Ecto neural progenitor cell (in vitro differentiated cells): Measurements from ENCODE around the gene ABCD4.
A peak's percentile ranks its signal among the peaks of the same experiment; 100 is the strongest.
"Not testable (repeated sequence)": the region's sequence is repeated elsewhere in the genome, so short reads cannot be mapped to it uniquely, and the experiment has no call there.

Source experiments
- DNase-seq: peaks from one replicate; pipeline ENCODE4 v3.0.0-alpha.2; 2018; ENCODE audit warnings: low spot score

Gene ABCD4

GRCh38 chr14:74302634-74303569 lies at the start of gene ABCD4:
ABCD4 (minus strand) TSS chr14:74302934; CDS start chr14:74302912, 22 bp downstream.
- DNase-seq, result peak; percentile 97

DNA sequence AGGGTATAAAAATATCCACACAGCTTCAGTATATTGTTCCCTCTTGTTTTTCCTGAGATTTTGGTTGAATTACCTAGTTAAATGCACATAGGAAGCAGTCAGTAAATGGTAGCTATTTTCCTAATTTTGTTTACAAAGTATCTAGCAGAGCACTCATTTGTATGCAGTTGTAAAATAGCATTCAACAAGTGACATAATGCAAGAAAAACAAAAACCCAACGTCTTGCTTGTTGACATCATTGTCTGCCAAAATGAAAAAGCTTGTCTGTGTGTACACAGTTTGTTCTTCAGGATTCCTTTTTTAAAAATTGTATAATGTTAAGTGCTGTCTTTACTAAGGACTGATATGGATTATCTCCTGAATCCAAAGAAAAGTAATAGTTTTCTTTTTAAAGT lies 48.2 kb upstream of the ABCD4 start:
- no peak for DNase-seq

DNA sequence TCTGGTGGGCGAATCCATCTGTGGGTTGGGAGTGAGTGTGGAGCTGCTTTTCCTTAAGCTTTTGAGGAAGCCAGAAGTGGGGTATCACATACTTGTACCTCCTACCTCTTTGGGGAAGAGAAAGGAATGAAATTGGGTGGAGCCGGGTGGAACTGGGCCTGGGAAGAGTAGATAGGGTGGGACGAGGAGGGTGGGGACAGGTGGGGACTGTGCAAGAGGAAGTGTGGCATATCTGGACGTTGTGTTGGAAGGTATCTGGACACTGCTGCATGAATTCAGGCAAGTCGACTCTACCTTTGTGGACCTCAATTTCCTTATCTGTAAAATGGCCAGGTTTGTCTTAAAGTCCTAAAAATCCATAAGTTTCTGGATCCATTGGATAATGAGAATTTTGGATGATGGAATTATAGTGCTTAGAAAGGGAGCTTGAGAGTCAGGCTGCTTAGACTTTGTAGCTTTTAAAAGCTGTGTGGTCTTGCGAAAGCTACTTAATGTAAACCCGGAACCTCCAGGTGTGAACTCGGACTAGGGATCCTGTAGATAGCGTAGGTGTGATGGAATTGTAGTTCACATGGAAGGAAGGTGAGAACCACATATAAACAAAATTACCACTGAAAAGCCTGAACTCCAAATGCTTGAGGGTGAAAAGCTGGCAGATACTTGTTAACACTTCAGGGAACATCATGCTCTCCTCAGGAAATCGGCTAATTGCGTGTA lies 47.6 kb upstream of the ABCD4 start:
- DNase-seq, result no peak

- DNase-seq, result no peak
Measured at GRCh38 chr14:74349757-74350156, 47.0 kb upstream of the ABCD4 start.

DNA sequence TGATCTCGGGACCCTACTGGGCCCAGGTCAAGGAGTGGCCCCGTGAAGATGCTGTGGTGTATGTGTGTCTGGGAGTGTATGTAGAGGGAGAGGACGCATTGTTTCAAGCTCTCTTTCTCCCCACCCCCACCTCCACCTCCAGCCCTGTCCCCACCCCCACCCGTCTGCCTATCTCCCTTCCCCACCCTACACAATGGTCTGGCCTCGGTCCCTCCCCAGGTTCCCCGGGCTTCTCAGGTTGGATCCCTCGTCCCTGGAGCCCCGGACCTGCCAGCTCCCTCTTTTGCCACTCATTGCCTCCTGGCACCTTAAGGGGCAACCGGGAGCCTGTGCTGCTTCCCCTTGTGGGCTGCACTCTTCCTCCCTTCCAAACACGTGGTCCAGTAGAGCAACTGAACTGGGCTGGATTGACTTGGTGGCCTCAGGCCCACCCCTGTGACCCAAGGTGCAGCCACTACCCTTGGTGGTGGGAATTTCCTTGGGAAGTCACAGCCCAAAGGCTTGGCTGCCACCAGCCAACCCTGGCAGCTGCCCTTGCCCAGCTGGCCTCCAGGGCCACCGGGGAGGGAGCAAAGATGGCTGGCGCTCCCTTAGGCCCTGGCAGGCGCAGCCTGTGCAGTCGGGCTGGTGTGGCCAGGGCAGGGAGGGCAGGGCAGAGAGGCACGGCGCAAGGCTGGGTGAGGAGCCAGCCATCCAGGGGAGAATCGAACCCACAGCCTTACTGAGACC lies 46.2 kb upstream of the ABCD4 start:
- DNase-seq, result no peak

- DNase-seq, result no peak
Measured at GRCh38 chr14:74348241-74348734, 45.6 kb upstream of the ABCD4 start, which contains the start of gene VRTN. VRTN (plus strand) TSS chr14:74348471; CDS start chr14:74356784, 8,313 bp downstream.

- DNase-seq, result no peak
Measured at GRCh38 chr14:74347795-74348100, 45.0 kb upstream of the ABCD4 start.

DNA sequence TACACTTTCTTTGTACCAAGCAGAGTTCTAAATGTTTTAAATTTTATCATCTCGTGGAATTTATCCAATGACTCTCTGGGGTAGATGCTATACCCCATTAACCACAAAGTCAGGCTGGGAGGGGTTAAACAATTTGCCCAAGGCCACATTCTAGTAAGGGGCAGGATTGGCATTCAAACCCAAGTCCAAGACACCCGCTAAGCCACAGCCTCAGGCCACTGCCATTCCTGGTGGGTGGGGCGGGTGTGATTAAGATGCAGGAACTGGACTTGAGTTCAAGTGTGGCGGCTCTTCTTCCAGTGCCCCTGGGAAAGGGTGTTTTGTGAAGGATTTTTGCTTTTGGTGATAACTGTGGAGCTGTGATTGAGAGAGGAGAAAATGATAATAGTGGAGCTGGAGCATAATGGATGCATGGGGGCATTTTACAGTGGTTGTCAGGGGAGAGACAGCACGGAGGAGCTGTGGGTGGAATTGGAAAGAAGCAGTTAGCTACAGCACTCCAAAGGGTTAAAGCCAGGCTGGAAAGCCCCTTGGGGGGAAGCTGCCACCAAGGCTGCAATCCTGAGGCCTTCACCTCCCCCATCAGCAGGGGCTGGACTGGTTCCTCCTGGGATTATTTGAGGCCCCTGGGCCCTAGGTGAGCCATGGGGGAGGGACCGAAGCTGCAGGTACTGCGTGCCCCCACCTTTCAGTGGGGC lies 44.5 kb upstream of the ABCD4 start:
- DNase-seq, result no peak

GRCh38 chr14:74346341-74346740 lies 43.6 kb upstream of the ABCD4 start:
- DNase-seq, result no peak

- no peak for DNase-seq
Measured at GRCh38 chr14:74333909-74334308, 31.2 kb upstream of the ABCD4 start.

DNA sequence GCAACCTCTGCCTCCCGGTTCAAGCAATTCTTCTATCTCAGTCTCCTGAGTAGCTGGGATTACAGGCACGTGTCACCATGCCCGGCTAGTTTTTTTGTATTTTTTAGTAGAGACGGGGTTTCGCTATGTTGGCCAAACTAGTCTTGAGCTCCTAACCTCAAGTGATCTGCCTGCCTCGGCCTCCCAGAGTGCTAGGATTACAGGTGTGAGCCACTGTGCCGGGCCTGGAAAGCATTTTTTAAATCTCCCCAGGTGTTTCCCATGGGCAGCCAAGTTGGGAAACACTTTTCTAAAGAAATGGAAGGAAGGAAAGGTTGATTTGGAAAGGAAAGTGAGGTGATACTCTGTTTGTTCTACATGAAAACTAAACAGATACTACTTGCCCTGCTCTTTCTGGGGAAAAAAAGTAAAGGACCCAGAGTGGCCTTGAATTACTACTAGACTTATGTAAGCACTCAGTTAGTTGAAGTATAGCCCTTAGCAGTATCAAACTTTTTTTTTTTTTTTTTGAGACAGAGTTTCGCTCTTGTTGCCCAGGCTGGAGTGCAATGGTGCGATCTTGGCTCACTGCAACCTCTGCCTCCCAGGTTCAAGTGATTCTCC lies 27.3 kb upstream of the ABCD4 start:
- DNase-seq, result not testable (repeated sequence)

- DNase-seq, result peak; percentile 69
Measured at GRCh38 chr14:74326369-74327152, 23.8 kb upstream of the ABCD4 start.

DNA sequence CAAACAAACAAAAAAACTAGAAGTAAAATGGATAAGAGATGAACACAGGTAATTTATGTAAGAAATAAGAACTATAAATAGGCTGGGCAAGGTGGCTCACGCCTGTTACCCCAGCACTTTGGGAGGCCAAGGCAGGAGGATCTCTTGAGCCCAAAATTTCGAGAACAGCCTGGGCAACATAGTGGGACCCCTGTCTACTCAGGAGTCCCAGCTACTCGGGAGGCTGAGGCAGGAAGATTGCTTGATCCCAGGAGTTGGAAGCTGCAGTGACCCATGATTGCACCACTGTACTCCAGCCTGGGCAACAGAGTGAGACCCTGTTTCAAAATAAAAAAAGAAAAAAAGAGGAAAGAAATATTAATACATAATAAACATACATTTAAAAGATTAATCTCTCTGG lies 22.7 kb upstream of the ABCD4 start:
- no peak for DNase-seq

- peak; percentile 54 for DNase-seq
Measured at GRCh38 chr14:74324931-74325361, 22.2 kb upstream of the ABCD4 start.

- DNase-seq, result no peak
Measured at GRCh38 chr14:74314576-74314975, 11.8 kb upstream of the ABCD4 start.

- no peak for DNase-seq
Measured at GRCh38 chr14:74313601-74314000, 10.9 kb upstream of the ABCD4 start.

DNA sequence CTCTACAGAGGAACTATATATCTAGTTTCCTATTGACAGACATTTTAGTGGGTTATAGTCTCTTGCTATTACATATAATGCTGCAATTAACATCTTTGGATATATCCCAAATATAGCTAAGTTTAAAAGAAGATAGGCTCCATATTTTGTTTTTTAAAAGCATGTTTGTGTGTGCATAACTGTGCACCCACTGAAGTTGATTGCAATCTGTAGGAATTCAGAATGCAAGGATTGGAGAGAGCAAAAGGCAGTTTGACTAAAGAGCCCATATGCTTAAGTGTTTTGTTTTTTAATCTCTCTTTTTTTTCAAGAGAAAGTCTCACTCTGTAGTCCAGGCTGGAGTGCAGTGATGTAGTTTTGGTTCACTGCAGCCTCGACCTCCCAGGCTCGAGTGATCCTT lies 9.4 kb upstream of the ABCD4 start:
- no peak for DNase-seq

DNA sequence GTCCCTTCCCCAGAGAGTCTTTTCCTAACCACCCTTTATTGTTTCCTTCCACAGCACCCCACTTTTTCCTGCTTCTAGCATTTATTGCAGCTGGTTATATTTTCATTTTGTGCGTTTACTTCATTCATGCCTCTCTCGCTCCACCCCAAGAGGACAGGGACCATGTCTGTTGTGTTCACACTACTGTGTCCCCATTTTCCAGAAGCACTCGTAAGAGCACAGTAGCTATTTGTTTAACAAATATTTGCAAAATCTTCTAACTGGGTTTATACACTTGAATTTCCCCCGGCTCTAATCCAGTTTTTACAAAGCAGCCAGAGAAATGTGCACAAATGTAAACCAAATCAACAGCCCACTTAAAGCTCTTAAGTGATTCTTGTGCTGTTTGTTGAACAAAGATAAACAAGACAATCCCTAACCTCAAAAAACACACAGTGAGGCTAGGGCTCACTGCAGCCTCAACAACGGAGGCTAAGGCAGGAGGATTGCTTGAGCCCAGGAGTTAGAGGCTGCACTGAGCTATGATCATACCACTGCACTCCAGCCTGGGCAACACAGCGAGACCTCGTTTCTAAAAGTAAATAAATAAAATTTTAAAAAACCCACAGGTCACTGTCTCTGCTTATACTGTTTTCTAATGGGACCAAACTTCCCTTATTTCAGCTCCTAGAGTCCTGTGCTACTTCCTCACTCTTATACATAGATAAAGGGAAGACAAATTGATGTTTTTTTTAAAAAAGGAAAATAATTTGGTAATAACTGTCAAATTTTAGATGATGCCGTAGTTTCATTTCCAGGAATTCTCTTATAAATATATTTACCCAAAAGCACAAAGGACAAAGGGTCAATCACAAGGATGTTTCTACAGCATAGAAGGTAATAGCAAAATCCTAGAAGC lies 6.6 kb upstream of the ABCD4 start:
- no peak for DNase-seq

DNA sequence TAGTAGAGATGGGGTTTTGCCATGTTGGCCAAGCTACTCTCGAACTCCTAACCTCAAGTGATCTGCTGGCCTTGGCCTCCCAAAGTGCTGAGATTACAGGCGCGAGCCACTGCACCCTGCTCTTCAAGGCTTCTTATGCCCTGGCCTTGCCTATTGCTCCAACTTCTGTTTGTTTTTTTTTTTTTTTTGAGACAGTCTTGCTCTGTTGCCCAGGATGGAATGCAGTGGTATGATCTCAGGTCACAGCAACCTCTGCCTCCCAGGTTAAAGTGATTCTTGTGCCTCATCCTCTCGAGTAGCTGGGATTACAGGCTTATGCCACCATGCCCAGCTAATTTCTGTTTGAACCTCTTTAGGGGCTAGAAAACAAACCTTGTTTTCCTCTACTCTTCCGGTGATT lies 6.0 kb upstream of the ABCD4 start:
- DNase-seq, result no peak
